Activated effector memory CD4-positive, alpha-beta T cell treated with Interleukin-2 at 50 U/mL for 16 hours (primary cell): ENCODE data around the gene MLN.
A peak's percentile ranks its signal among the peaks of the same experiment; 100 is the strongest.

Source experiments
- DNase-seq: peaks from one replicate; pipeline ENCODE4 v3.0.0-alpha.2; 2020

MLN gene

DNA sequence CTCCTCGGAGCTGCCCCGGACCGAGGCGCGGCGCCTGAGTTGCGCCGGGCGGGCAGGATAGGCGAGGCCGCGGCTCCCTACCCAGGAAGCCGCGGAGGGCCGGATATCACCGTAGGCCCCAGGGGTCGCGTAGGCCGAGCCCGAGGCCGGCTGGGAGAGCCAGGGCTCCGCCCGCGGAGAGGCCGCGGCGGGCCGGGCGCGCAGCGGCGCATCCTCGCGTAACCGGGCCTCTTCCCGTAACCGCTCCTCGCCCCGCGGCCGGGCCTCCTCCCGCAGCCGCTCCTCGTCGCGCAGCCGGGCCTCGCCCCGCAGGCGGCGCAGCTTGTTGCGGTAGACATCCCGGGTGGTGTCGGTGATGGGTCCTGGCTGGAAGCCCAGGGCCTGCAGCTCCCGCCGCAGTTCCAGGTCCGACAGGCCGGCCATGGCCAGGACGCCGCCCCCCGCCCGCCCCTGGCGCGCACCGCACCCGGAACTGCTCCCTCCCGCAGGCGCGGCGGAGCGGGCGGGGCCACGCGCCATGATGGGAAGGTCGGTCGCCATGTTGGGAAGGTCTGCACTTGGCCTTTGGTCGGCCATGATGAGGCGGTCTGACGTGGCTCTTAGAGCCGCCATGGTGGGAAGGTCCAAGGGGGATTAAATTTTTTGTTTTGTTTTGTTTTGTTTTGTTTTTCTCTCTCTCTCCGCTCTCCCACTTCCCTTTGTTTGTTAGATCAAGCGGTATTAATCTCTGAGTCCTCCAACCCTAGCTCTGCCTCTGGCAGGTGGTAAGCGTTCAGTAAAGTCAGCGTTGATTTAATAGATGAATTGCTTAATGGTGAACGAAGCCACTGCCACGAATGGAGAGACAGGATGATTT is 14.9 kb downstream of the MLN start, which contains the start of gene LEMD2:
Gene LEMD2, minus strand, starts transcription at position 437 of the 856 bp plus-strand sequence. Its CDS starts 14 bp downstream, at position 423.
- peak; percentile 92 for DNase-seq

GRCh38 chr6:33787954-33788693 is 15.7 kb downstream of the MLN start:
- DNase-seq = peak; percentile 49

- DNase-seq = no peak
Measured at GRCh38 chr6:33787346-33787953, 16.4 kb downstream of the MLN start.

DNA sequence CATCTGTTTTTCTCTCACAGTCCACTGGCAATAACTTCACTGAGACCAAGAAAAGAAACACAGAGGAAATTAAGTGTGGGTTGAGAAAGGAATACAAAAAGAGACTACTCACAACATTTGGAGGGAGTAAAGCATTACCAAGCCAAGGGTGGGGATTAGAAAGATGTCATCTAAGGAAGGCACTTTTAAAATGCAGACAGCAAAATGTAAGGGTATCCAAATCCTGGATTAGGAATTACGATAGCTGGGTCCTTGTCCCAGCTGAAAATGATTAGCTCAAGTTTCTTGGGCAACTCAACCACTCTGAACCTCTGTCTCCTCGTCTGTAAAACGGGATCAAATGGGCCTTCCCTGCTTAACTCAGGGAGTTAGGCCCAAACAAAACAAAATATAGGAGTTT is 17.1 kb downstream of the MLN start:
- no peak for DNase-seq

GRCh38 chr6:33785778-33786177 is 18.0 kb downstream of the MLN start:
- no peak for DNase-seq

- DNase-seq = no peak
Measured at GRCh38 chr6:33784787-33785186, 19.0 kb downstream of the MLN start.

GRCh38 chr6:33783781-33784520 is 19.9 kb downstream of the MLN start:
- no peak for DNase-seq

- no peak for DNase-seq
Measured at GRCh38 chr6:33782561-33782960, 21.2 kb downstream of the MLN start.

DNA sequence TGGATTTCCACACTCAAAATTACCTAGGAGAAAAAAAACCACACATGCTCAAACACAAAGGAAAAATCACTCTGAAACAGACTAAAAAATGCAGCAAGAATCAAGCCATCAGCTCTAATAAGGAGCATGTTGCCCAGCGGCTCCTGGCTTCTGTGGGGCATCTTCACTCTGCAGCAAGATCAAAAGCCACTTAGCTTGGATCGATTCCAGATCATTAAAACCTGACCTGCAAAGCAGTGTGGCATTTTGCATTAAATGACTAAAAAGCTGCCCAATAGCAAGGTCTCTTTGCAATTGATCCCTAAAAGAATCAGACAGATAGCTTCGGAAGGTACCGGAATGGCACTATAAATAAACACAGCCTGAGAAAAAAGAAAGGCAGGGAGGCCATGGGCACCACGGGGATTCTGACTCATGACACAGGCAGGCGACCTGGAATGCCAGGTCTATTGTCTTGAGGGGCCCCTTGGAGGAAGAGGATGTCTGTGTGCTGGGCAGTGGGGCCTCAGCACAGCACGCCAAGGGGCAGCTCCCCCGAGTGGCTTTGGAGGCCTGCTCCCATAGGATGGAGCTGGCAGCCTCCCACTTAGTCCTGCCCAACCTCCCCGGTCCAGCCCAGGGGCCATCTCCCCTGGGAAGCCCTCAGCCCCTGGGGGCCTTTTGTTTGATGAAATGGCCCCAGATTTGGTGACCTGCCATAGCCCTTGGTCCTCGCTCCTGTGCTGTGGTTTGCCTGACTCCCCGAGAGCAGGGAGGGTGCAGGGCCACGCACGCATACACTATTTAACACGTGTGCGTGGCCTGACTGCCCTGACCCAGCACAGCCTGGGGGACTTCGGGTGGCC is 22.4 kb downstream of the MLN start:
- no peak for DNase-seq

DNA sequence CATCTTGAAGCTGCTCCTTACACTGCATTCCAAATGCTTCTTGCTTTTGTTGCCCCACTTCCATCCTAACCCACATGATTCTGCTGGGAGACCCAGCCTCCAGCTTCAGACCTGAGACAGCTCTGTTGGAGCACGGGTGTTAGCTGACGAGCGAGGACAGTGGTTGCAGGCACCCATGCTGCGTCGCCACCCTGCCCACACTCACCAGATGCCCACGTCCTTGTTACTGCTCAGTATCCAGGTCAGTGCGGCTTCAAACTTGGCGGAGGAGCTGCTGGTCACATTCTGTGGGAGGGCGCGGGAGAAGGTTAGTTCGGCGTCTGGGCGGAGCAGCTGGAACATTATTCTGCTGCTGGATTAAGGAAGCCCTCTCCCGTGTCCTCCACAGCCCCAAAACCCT is 23.9 kb downstream of the MLN start:
- DNase-seq = no peak

DNA sequence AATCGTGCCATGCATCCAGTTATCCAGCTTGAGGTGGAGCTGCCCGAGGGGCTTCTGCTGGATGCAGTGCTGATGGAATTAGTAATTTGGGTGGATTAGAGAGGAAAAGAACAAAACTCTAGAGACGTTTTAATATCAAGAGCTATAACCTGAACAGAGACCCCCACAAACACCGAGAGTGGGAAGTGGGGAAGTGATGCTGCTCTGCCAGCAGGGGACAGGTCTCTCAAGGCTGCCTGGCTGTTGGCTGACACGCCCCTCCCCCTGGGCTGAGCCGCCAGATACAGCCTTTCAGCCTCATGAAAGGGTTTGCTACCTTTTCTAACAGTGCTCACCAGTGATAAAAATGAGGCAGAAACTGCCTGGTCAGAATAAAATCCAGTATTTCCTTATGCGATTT is 24.5 kb downstream of the MLN start:
- no peak for DNase-seq

- DNase-seq = no peak
Measured at GRCh38 chr6:33778444-33779121, 25.2 kb downstream of the MLN start.

GRCh38 chr6:33777398-33778388 is 26.1 kb downstream of the MLN start:
- DNase-seq = no peak

DNA sequence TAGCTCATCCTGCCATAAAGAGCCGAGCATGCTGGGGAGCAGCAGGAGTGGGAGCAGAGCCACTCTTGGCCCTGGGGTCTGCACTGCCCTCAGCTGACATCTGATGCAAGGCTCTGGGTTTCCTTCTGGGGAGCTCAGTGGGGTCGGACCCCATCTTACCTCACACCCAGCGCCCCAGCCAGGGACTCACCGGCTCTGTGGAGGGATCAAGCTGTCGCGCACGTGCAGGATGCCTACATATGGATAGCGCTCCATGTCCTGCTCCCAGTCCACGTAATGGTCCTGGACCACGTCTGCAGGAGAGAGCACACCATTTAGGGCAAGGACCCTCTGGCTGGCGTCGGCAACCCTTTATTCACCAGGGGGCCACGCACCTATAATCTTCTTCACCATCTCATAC is 27.0 kb downstream of the MLN start:
- no peak for DNase-seq

GRCh38 chr6:33776186-33776585 is 27.6 kb downstream of the MLN start:
- DNase-seq = no peak

GRCh38 chr6:33774774-33775173 is 29.0 kb downstream of the MLN start:
- no peak for DNase-seq

DNA sequence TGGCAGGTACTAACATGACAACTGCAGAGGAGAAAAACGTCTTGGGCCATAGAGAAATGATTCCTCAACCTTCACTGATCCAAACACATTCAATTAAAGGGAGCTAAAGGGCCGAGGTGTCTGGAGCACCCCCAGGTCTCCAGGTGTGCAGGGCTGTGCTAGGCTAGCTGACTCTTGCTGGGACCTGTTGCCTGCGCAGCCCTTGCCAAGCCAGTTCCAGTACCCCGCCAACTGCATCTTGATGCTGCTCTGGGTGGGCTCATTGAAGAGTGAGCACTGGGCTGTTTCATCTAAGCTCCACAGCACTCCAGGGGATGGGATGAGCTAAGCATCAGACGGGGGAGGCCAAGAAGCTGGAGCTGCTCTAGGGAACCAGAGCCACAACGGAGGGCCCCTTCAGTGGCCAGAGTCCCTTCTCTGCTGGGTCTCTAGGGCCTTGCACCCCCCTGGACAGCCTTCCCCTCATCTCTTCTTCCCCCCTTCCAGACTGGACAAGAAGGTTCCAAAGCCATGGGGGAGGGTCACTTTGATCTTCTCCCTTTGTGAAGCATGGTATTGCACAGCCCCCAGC is 30.8 kb downstream of the MLN start:
- no peak for DNase-seq

DNA sequence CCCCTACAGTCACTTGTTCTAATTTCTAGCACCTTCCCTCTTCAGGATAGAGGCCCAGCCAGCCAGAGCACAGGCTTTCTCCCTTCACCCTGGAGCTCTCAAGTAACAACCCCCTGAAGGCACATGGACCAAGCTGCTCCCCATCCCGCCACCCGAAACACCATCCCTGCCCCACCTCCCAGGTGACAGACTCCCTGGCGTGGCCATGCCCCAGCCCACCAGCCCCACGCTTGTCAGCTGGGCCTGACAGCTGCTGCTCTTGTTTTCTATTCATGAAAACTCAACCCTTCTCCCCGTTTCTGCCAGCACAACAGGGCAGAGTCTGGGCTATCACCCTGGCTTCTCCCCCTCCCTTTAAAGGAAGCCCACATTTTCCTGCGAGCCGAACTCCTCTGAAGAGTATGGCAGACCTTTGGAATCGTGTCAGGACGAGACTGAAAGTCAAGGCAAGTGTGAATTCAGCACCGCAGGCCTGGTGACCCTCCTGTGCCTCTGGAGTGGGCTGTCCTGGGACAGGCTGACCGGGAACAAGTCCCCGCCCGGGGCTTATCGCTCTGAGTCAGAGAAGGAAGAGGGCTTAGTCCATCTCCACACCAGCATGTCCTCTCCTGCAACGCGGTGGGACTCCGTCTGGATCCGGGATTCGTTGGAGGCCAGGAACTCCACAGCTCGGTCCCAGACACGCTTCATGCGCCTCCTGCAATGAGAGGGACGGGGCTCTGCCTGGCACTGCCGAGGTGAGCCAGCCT is 31.5 kb downstream of the MLN start:
- DNase-seq = no peak
